ENCODE data around the gene KCNMB2.

GRCh38 chr3:178540184-178540583 is 3.9 kb downstream of the KCNMB2 start:
- no peak for TF ChIP-seq POLR2AphosphoS5 (IDR thresholded peaks at IDR 0.05; ENCODE audit: borderline replicate concordance, low read depth, low read length)
- no peak for TF ChIP-seq EZH2 (IDR thresholded peaks at IDR 0.05)
- no peak for TF ChIP-seq FOXP2 (optimal IDR thresholded peaks at IDR 0.05; ENCODE audit: control extremely low read depth, extremely low read length, insufficient read depth)

Measured in SK-N-MC (cell line).